GM13977 (cell line): Measurements from ENCODE around the gene DCUN1D1.

Experiments used
- DNase-seq: peaks from one replicate; pipeline ENCODE4 v3.0.0; 2012; ENCODE audit warnings: low spot score
- CTCF ChIP-seq: IDR thresholded peaks from 2 replicates; pipeline ENCODE4 v1.5.1; 2012; ENCODE audit warnings: mild to moderate bottlenecking, control low read depth; ENCODE audit not compliant: insufficient read depth; ENCODE audit errors: extremely low read depth, missing control alignments
- in situ Hi-C: fragments of 300-500 bp; cut with MboI; formaldehyde crosslinking; loops from one replicate; pipeline ENCODE4 v1.12.0; 2022; ENCODE audit warnings: low sequenced_read_pairs, low pct_unique_long_range_greater_than_20kb, mixed read lengths, inconsistent platforms; ENCODE audit not compliant: unreplicated experiment

The DCUN1D1 gene

GRCh38 chr3:182967218-182968204 lies 12.8 kb downstream of the DCUN1D1 start:
- no peak for TF ChIP-seq CTCF
- no peak for DNase-seq
- in situ Hi-C loops: no loop called here

GRCh38 chr3:182965861-182966366 lies 14.4 kb downstream of the DCUN1D1 start:
- no peak for TF ChIP-seq CTCF
- in situ Hi-C loops: no loop called here
- DNase-seq: no peak

GRCh38 chr3:182964179-182964578 lies 16.2 kb downstream of the DCUN1D1 start:
- in situ Hi-C loops: no loop called here
- DNase-seq: no peak
- TF ChIP-seq CTCF: no peak

GRCh38 chr3:182962166-182962565 lies 18.2 kb downstream of the DCUN1D1 start:
- TF ChIP-seq CTCF: no peak
- no peak for DNase-seq
- in situ Hi-C loops: no loop called here

- no peak for DNase-seq
- TF ChIP-seq CTCF: no peak
- in situ Hi-C loops: no loop called here
These were observed 20.6 kb downstream of the DCUN1D1 start for GRCh38 chr3:182959474-182960350.

- no peak for DNase-seq
- TF ChIP-seq CTCF: no peak
- in situ Hi-C loops: no loop called here
These were observed 22.6 kb downstream of the DCUN1D1 start for GRCh38 chr3:182957676-182958266.
